KOPT-K1 (cell line): ENCODE data around the gene TENM3.

Source experiments
- H3K27ac ChIP-seq: fragments of 200-600 bp; sonication (generic); 2 replicates; pipeline ENCODE4 v1.5.1; 2016; ENCODE audit warnings: antibody characterized with exemption, mild to moderate bottlenecking, low read depth, low read length; ENCODE audit not compliant: poor library complexity, severe bottlenecking
- H3K36me3 ChIP-seq: fragments of 200-600 bp; sonication (generic); 2 replicates; pipeline ENCODE4 v1.5.1; 2017; ENCODE audit warnings: antibody characterized with exemption, mild to moderate bottlenecking, low read length, moderate library complexity; ENCODE audit not compliant: insufficient read depth
- H3K9me3 ChIP-seq: fragments of 200-600 bp; sonication (generic); 2 replicates; pipeline ENCODE4 v1.5.1; 2017; ENCODE audit warnings: antibody characterized with exemption, low read length, mild to moderate bottlenecking; ENCODE audit not compliant: insufficient read depth, poor library complexity, severe bottlenecking

TENM3 gene

GRCh38 chr4:182575225-182575624 is 332.0 kb downstream of the TENM3 start:
- Histone ChIP-seq H3K36me3 (no peaks in the 10 kb centered on the region), H3K9me3 (no peaks in the 10 kb centered on the region), H3K27ac (no peak overlapping the region)

GRCh38 chr4:182576601-182577289 is 333.5 kb downstream of the TENM3 start:
- Histone ChIP-seq H3K27ac (no peak overlapping the region), H3K36me3 (no peaks in the 10 kb centered on the region), H3K9me3 (no peaks in the 10 kb centered on the region)

- H3K9me3 ChIP-seq, result no peaks in the 10 kb centered on the region
- H3K27ac ChIP-seq, result no peak overlapping the region
- no peaks in the 10 kb centered on the region for H3K36me3 ChIP-seq
Measured at GRCh38 chr4:182577411-182577810, 334.2 kb downstream of the TENM3 start.

GRCh38 chr4:182578402-182578801 is 335.2 kb downstream of the TENM3 start:
- Histone ChIP-seq H3K27ac (no peak overlapping the region), H3K36me3 (no peaks in the 10 kb centered on the region)

GRCh38 chr4:182582245-182582644 is 339.0 kb downstream of the TENM3 start:
- Histone ChIP-seq H3K27ac (no peak overlapping the region), H3K9me3 (no peaks in the 10 kb centered on the region), H3K36me3 (no peaks in the 10 kb centered on the region)

More at GRCh38 chr4:182578402-182578801, 335.2 kb downstream of the TENM3 start:
- no peaks in the 10 kb centered on the region for H3K9me3 ChIP-seq

GRCh38 chr4:182583703-182584415 is 340.7 kb downstream of the TENM3 start:
- H3K27ac ChIP-seq, result no peak overlapping the region
- no peaks in the 10 kb centered on the region for H3K9me3 ChIP-seq
- H3K36me3 ChIP-seq, result no peaks in the 10 kb centered on the region

GRCh38 chr4:182585321-182585720 is 342.1 kb downstream of the TENM3 start:
- Histone ChIP-seq H3K36me3 (no peaks in the 10 kb centered on the region), H3K27ac (no peak overlapping the region), H3K9me3 (no peaks in the 10 kb centered on the region)

- no peaks in the 10 kb centered on the region for H3K36me3 ChIP-seq
- no peaks in the 10 kb centered on the region for H3K9me3 ChIP-seq
- H3K27ac ChIP-seq, result no peak overlapping the region
Measured at GRCh38 chr4:182589100-182589499, 345.9 kb downstream of the TENM3 start.

GRCh38 chr4:182593402-182593801 is 350.2 kb downstream of the TENM3 start:
- Histone ChIP-seq H3K36me3 (no peaks in the 10 kb centered on the region), H3K9me3 (no peaks in the 10 kb centered on the region), H3K27ac (no peak overlapping the region)

GRCh38 chr4:182593864-182594263 is 350.7 kb downstream of the TENM3 start:
- Histone ChIP-seq H3K27ac (no peak overlapping the region), H3K9me3 (no peaks in the 10 kb centered on the region), H3K36me3 (no peaks in the 10 kb centered on the region)

GRCh38 chr4:182600093-182600492 is 356.9 kb downstream of the TENM3 start:
- Histone ChIP-seq H3K36me3 (no peaks in the 10 kb centered on the region), H3K27ac (no peak overlapping the region), H3K9me3 (no peaks in the 10 kb centered on the region)

- Histone ChIP-seq H3K36me3 (no peaks in the 10 kb centered on the region), H3K27ac (no peak overlapping the region), H3K9me3 (no peaks in the 10 kb centered on the region)
Measured at GRCh38 chr4:182600856-182601255, 357.7 kb downstream of the TENM3 start.

- Histone ChIP-seq H3K9me3 (no peaks in the 10 kb centered on the region), H3K36me3 (no peaks in the 10 kb centered on the region), H3K27ac (no peak overlapping the region)
Measured at GRCh38 chr4:182604161-182604622, 361.0 kb downstream of the TENM3 start.

GRCh38 chr4:182604953-182605352 is 361.8 kb downstream of the TENM3 start:
- H3K9me3 ChIP-seq, result no peaks in the 10 kb centered on the region
- H3K27ac ChIP-seq, result no peak overlapping the region
- H3K36me3 ChIP-seq, result no peaks in the 10 kb centered on the region

- H3K27ac ChIP-seq, result no peak overlapping the region
Measured at GRCh38 chr4:182608525-182608924, 365.3 kb downstream of the TENM3 start.

GRCh38 chr4:182616476-182616875 is 373.3 kb downstream of the TENM3 start:
- H3K36me3 ChIP-seq, result no peaks in the 10 kb centered on the region

More at GRCh38 chr4:182608525-182608924, 365.3 kb downstream of the TENM3 start:
- H3K9me3 ChIP-seq, result no peaks in the 10 kb centered on the region
- no peaks in the 10 kb centered on the region for H3K36me3 ChIP-seq

More at GRCh38 chr4:182616476-182616875, 373.3 kb downstream of the TENM3 start:
- no peak overlapping the region for H3K27ac ChIP-seq
- no peaks in the 10 kb centered on the region for H3K9me3 ChIP-seq
